Stimulated activated naive CD4-positive, alpha-beta T cell treated with Interleukin-2 at 50 U/mL for 16 hours (primary cell): ENCODE measurements around the gene NARF.

ENCODE experiments used
- DNase-seq: peaks from one replicate; lab custom pipeline; 2025; lab: John Stamatoyannopoulos, UW

Gene NARF

DNA sequence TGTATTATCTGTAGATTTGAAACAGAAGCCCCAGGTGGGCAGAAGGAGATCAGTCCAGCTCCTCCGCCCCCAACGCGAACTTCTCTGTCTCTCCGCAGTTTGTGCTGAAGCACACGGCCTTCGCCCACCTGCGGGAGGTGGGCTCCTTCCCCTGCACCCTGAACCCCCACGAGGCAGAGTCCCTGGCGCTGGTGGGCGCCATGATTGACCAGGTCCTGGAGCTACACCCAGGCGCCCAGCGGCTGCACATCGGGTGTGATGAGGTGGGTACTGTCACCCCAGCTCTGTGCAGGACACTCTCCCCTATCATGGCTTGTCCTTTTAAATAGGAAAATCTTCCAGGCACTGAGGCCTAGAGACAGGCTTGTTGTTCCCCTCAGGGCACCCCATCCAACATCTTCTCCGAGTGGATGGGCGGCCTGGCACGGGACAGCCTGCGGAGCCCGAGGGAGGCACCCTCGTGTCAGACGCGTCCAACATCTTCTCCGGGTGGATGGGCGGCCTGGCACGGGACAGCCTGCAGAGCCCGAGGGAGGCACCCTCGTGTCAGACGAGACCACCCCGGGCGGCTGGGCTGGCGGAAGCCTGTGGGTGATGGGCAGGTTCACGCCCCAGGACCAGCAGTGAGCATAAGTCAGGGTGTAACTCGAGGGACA, 24.9 kb upstream of the NARF start:
- no peak for DNase-seq

GRCh38 chr17:82434216-82434565, 24.4 kb upstream of the NARF start:
- peak; percentile 16 for DNase-seq

GRCh38 chr17:82435103-82435502, 23.4 kb upstream of the NARF start:
- no peak for DNase-seq

- no peak for DNase-seq
Observed at GRCh38 chr17:82435601-82436583, 22.6 kb upstream of the NARF start.

GRCh38 chr17:82436601-82437324, 21.8 kb upstream of the NARF start:
- DNase-seq, result no peak

DNA sequence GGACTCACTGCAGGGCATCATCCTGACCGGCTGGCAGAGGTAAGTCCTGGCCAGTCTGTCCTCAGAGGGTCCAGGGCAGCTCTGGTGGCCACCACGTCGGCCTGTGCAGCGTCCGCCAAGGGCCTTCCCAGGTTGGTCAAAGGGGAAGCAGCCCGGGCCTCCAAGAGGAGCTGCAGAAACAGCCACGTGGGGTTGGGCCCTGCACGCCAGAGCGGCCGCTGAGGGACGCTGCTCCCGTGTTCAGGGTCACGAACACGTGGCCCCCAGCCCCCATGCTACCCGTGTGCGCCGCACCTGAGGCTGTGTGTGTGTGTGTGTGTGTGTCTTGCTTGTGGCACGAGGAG, 21.2 kb upstream of the NARF start:
- no peak for DNase-seq

DNA sequence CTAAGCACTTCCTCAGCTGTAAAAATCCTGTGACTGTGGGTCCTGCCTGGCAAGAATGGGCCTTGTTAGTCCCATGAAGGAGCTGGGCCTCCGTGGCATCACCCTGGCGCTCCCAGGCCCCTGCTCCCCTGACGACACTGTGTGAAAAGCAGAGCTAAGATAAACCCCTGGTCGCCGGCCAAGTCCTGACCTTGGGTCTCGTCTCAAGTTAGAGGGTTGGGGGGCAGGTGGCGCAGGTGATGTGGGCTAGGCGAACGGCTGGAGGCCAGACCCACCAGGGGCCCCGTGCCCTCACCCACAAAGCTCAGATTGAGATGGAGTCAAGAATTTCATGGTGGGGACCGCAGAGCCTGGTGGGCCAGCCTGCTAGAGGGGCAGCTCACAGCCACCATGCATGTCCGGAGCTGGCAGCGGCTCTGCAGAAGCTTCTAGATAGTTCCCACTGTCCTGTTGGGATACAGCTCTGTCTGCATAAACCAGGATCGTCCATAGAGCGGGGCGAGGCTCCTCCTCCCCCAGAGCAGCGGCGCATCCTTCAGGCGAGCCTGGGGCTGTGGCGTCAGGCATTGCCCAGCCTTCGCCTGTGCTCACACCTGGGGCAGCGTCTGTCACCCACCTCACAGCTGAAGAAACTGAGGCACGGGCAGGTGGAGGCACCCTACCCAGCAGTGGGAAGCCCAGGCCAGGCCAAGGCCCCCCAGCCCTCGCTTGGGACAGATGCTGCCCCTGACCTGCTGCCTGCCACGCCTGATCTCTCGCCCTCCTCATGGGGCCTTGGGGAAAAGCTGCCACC, 19.9 kb upstream of the NARF start:
- no peak for DNase-seq

DNA sequence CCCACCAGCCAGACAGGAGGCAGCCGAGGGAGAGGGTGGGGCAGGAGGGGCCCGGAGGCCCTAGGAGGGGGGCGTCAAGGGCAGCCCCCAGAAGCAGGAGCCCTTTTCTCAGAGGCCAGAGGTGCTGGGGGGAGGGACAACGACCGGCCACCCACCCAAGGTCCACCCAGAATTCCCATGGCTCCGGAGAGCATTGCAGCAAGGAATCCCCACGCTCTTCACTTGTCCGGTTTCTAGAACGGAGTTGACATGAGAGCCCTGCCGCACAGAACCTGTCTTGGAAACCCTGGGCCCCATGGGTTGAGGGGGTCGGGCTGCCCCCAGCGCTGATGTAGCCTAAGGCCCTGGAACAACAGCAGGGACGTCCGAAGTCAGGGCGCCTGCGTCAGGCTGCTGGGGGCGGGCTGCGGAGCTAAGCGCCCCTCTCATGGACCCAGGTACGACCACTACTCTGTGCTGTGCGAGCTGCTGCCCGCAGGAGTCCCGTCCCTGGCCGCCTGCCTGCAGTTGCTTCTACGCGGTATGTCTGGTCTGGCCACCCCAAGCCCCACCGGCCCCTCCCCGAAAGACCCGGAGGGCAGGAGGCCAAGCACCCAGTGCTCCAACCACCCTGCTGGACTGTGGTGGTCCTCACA, 19.2 kb upstream of the NARF start:
- no peak for DNase-seq

- no peak for DNase-seq
Observed at GRCh38 chr17:82439829-82440365, 18.6 kb upstream of the NARF start.

GRCh38 chr17:82440469-82440981, 18.0 kb upstream of the NARF start:
- DNase-seq, result no peak

- DNase-seq, result no peak
Observed at GRCh38 chr17:82440991-82441627, 17.4 kb upstream of the NARF start.

- DNase-seq, result no peak
Observed at GRCh38 chr17:82441691-82442487, 16.7 kb upstream of the NARF start.

GRCh38 chr17:82442643-82443464, 15.7 kb upstream of the NARF start:
- no peak for DNase-seq

DNA sequence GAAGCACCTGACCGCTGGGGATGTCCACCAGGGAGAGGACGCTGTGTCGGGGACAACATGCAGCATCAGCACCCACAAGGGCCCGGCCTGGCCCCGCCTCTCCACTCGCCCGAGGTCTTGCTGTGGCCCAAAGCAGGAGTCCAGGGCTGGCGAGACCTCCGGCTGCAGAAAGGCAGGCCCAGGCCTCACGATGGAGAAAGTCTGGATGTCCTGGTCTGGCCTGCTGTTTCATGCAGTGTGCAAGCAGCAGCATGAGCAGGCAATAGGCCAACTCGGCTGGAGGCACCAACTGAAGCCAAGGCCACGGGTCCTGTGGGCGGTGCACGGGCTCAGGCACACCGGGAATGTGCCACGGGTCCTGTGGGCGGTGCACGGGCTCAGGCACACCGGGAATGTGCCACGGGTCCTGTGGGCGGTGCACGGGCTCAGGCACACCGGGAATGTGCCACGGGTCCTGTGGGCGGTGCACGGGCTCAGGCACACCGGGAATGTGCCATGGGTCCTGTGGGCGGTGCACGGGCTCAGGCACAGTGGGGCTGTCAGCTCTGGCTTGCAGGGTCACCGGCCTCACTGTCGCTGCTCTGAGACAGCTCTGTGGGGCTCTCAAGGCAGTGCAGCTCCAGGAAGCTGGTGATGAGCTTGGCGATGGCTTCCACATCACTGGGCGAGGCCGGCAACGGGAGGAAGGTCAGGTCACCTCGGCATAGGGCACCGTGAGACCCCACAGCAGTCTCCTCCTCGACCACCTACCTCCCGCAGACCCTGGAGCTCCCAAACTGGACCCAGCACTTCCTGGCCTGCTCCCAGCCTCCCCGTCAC, 14.9 kb upstream of the NARF start:
- DNase-seq, result no peak

DNA sequence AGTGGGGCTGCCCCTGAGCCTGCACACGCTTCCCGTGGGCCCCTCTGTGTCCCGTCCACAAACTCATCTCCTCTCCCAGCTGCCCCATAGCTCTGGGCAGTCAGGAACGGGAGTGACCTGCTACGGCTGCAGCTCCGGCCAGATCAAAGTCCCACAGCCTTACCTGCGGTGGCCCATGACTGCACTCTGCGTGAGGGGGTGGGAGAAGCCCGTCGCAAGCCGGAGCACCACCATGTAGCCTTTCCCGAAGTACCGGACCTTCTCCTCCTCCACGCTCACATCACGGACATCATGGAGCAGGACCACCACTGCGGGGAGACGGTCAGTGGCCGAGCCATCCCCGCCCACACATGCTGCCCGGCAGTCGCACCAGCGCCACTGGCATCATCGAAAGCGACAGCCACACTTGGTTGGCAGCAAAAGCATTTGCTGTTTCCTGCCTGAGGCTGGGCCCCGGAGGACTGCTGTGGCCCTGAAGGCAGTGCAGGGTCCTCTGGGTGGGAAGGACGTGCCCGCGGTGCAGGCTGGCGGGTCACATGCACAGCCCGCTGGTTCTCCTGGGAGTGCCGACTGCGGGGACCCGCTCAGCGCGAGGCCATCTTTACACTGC, 14.2 kb upstream of the NARF start:
- DNase-seq, result no peak

GRCh38 chr17:82444941-82445521, 13.5 kb upstream of the NARF start:
- no peak for DNase-seq

DNA sequence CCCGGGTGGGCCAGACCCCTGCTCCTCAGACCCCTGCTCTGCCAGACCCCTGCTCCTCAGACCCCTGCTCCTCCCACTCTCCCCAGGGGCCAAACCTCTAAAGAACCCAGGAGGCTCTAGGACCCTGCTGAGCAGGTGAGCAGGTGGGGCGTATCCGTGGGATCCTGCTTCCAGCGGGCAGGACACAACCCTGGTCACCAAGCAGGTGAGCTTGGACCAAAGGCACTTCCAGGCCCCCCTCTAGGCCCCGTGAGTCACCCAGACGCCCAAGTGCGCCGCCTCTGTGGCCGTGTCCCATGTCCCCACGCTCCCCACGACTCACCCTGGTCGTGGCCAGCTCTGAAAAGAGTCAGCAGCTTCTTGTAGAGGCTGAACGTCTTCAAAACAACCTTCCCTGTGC, 13.0 kb upstream of the NARF start:
- DNase-seq, result no peak
